HG02759 (cell line): ENCODE results near the gene RTF1.
"Not testable (repeated sequence)": the region's sequence is repeated elsewhere in the genome, so short reads cannot be mapped to it uniquely, and the experiment has no call there.

Source experiments
- ATAC-seq: cut with Tn5 transposase; IDR thresholded peaks from one replicate; pipeline ENCODE4 v1.9.1; 2021; ENCODE audit warnings: mild to moderate bottlenecking, moderate library complexity; ENCODE audit not compliant: unreplicated experiment

The RTF1 gene

GRCh38 chr15:41435037-41435786 lies 18.3 kb downstream of the RTF1 start:
- no peak for ATAC-seq

GRCh38 chr15:41437448-41437847 lies 20.6 kb downstream of the RTF1 start:
- ATAC-seq, result no peak

- ATAC-seq, result no peak
These were observed 21.3 kb downstream of the RTF1 start for GRCh38 chr15:41438206-41438605.

GRCh38 chr15:41438745-41439144 lies 21.9 kb downstream of the RTF1 start:
- not testable (repeated sequence) for ATAC-seq

- ATAC-seq, result no peak
These were observed 26.4 kb downstream of the RTF1 start for GRCh38 chr15:41443275-41443674.

- ATAC-seq, result no peak
These were observed 28.5 kb downstream of the RTF1 start for GRCh38 chr15:41445399-41445798.

- ATAC-seq, result no peak
These were observed 45.3 kb downstream of the RTF1 start for GRCh38 chr15:41462084-41462795.

- no peak for ATAC-seq
These were observed 48.1 kb downstream of the RTF1 start for GRCh38 chr15:41464889-41465580.

- ATAC-seq, result no peak
These were observed 49.0 kb downstream of the RTF1 start for GRCh38 chr15:41465822-41466421.

- ATAC-seq, result no peak
These were observed 49.8 kb downstream of the RTF1 start for GRCh38 chr15:41466711-41467110.

- ATAC-seq, result not testable (repeated sequence)
These were observed 52.7 kb downstream of the RTF1 start for GRCh38 chr15:41469644-41470043.

GRCh38 chr15:41473418-41473817 lies 56.5 kb downstream of the RTF1 start:
- no peak for ATAC-seq

GRCh38 chr15:41474436-41474835 lies 57.5 kb downstream of the RTF1 start:
- no peak for ATAC-seq

GRCh38 chr15:41474941-41475340 lies 58.0 kb downstream of the RTF1 start:
- no peak for ATAC-seq

- no peak for ATAC-seq
These were observed 59.6 kb downstream of the RTF1 start for GRCh38 chr15:41476416-41477048.

- no peak for ATAC-seq
These were observed 63.7 kb downstream of the RTF1 start for GRCh38 chr15:41480396-41481140.

- no peak for ATAC-seq
These were observed 65.4 kb downstream of the RTF1 start for GRCh38 chr15:41482110-41482877.

GRCh38 chr15:41483115-41483514 lies 66.2 kb downstream of the RTF1 start:
- peak; percentile 72 for ATAC-seq

- peak; percentile 11 for ATAC-seq
These were observed 66.6 kb downstream of the RTF1 start for GRCh38 chr15:41483519-41483918.
